ENCODE measurements around the gene RRP12. TPM values are rescaled to one million over a fixed set of nuclear protein-coding genes. Genes with fewer than 3 reads are reported as not detected.
A peak's percentile ranks its signal among the peaks of the same experiment; 100 is the strongest.

The RRP12 gene
- total RNA-seq, 1 donor from 2014 or later: 21.6 TPM

GRCh38 chr10:97336942-97337831 is 64.0 kb downstream of the RRP12 start:
- no peak for DNase-seq (ENCODE audit: low read depth, low spot score)

DNA sequence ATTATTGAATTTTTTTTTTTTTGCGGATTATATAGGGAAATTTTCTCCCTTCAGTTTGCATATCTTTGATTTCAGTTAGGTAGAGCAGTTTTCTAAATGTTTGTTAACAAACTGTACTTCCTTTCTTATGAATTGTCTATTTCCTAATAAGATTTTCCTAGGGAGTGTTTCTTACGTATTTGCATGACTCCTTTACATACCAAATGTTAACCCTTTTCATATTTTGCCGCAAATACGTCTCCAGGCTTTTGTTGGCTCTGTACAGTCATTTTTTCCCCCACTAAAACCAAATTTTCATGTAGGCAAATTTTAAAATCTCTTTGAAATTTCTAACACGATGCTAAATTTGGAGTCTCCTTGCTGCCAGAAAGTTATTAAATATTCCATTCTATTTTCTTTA is 64.7 kb downstream of the RRP12 start:
- DNase-seq (ENCODE audit: low read depth, low spot score): no peak

- DNase-seq (ENCODE audit: low read depth, low spot score): no peak
Observed at GRCh38 chr10:97336006-97336405, 65.1 kb downstream of the RRP12 start.

DNA sequence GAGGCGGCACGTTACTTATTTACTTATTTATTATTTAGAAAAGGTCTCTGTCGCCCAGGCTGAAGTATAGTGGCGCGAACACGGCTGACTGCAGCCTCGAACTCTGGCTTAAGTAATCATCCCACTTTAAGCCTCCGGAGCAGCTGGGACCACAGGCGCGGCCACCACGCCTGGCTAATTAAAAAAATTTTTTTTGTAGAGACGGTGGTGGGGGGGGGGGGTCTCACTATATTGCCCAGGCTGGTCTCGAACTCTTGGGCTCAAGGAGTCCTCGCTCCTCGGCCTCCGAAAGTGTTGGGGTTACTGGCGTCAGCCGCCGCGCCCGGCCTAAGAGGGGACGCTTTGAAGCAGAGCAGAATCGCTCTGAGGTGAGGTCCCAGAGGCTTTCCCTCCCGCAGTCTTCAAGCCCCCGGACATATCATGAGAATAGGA is 65.9 kb downstream of the RRP12 start:
- DNase-seq (ENCODE audit: low read depth, low spot score): no peak

GRCh38 chr10:97334370-97335175 is 66.6 kb downstream of the RRP12 start, which contains the start of gene FRAT2:
TSS of gene FRAT2 (minus strand) at chr10:97334729. CDS start at chr10:97334572, 157 bp downstream.
- DNase-seq (ENCODE audit: low read depth, low spot score): peak; percentile 75

- DNase-seq (ENCODE audit: low read depth, low spot score): no peak
Observed at GRCh38 chr10:97333601-97334369, 67.4 kb downstream of the RRP12 start.

DNA sequence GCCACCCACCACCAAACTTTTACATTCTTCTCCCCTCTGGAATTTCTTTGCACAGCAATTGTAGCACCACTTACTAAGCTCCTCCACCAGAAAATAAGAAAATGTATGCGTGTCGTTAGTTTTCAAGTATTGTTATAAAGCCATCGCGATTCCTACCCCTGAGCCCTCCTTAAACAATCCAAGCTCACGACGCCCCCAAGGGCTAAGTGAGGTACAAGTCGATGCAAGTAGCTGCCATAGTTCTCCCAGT is 67.9 kb downstream of the RRP12 start:
- no peak for DNase-seq (ENCODE audit: low read depth, low spot score)

DNA sequence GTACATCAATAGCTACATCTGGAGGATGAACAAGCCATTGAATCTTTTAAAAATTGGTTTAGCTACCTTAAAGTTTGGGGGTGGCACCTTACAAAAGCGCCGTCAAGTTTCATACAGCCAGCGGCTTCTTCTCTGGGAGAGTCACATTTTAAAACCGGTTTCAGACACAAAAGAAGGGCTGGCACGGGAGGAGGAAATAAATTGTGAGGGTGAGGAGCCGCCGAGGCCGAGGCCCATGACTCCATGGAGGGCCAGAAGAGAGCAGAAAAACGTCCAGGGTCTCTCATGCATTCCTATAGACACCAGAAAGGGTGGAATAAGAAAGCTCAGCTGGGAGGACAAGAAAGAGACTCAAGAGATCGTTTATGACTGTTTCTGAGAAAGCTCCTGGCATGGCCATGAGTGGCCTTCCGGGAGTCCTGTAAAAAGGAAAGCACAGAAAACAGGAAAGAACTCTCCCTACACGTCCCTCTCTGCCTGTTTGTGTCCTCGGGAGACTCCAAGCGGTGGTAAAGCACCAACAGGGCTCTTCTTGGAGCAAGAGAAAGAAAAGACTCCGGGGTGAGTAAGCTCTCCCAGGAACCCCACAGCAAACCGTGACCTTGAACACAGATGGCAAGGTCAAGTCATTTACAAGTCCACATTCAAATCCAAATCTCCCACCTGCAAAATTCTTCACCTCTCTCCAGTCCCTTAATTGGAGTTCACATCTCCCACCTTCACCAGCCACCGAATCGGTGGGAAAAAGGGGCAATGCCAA is 68.4 kb downstream of the RRP12 start:
- peak; percentile 40 for DNase-seq (ENCODE audit: low read depth, low spot score)

- DNase-seq (ENCODE audit: low read depth, low spot score): no peak
Observed at GRCh38 chr10:97331153-97331703, 69.9 kb downstream of the RRP12 start.

DNA sequence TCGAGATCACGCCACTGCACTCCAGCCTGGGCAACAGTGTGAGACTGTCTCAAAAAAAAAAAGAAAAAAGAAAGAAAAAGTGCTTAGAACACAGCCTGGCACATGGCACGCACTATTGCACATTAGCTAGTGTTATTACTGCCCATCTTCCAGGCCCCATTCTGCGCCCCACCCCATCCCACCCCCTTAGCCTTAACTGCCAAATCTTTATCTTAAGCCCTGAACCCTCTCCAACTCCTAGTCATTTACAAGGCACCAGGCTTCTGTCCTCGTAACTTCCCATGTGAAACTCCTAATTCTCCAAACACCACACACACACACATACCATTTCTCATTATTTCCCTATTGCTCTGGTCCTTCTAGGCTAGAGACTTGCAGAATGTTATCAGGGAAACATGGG is 71.4 kb downstream of the RRP12 start:
- DNase-seq (ENCODE audit: low read depth, low spot score): no peak

GRCh38 chr10:97328646-97329453 is 72.3 kb downstream of the RRP12 start:
- DNase-seq (ENCODE audit: low read depth, low spot score): no peak

- DNase-seq (ENCODE audit: low read depth, low spot score): no peak
Observed at GRCh38 chr10:97327348-97328294, 73.5 kb downstream of the RRP12 start.

DNA sequence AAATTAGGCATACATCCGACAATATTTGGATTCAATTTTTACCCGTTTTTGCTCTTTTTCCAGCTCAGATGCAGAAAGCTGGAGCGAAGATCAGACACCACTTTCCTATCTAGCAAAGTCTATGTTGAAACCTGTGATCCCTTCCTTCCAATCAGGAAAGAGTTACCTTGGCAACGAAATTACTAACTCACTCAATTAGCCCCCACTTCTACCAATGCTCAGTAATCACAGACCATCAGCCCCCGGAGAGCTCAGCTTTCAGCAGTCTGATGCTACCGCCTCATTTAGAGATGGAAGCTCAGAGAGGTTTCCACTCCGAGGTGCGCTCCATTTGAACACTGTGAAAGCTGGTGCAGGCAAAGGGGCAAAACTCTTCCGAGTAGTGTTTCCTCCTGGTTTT is 75.4 kb downstream of the RRP12 start:
- no peak for DNase-seq (ENCODE audit: low read depth, low spot score)

DNA sequence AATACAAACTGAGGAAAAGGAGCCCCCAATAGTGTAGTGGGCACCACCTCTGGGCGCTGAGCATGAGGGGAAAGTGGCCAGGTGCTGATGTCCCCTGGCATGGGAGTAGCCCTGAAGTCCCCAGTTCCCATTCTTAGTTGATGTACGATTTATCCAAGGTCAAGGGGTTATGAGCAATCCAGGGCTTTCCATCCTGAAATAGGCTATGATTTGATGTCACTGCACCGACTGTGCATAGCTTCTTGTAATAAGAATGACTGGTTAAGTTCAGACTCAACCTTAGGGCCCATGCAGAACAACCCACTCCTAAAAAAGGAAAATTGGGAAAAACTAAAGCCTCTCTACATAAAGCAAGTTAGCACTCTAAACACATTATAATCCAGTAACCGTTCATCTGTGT is 77.6 kb downstream of the RRP12 start:
- no peak for DNase-seq (ENCODE audit: low read depth, low spot score)

GRCh38 chr10:97321804-97322190 is 79.3 kb downstream of the RRP12 start:
- DNase-seq (ENCODE audit: low read depth, low spot score): no peak

- no peak for DNase-seq (ENCODE audit: low read depth, low spot score)
Observed at GRCh38 chr10:97321032-97321803, 79.9 kb downstream of the RRP12 start.

DNA sequence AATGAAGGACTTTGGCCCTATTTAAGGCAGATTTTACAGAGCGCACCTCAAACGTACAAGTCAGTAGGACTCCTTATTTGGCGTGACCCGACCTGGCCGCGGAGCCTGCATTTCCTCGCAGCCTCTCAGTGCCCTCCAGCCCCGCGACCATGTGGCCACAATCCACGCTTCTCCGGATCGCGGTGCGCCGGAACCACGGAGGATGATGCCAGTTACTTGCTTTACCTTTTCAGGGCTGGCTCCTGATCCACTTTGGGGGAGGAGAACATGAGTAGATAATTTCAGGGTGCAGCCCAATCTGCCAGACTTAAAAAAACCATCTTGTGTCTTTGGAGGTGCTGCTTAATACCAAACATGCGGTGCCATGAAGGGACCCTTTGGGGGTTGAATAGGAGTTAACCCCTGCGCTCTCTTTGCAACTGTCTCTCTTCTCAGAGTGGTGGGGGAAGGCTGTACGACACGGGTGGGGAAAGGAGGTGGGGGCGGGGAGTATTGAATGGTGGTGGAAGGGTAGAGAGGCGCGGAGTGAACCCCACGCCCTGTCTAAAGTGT is 80.6 kb downstream of the RRP12 start:
- DNase-seq (ENCODE audit: low read depth, low spot score): no peak
